TTC549 (cell line): ENCODE data around the gene TMEM69.
"Not testable (repeated sequence)": the region's sequence is repeated elsewhere in the genome, so short reads cannot be mapped to it uniquely, and the experiment has no call there.

Source experiments
- FAIRE-seq: peaks from 2 replicates; lab custom pipeline; 2012; peaks lifted over from hg19 to GRCh38; lab: Jason Lieb, UNC

Gene TMEM69

GRCh38 chr1:45739641-45740156, 51.7 kb downstream of the TMEM69 start:
- not testable (repeated sequence) for FAIRE-seq
